ENCODE measurements around the gene RHEBL1.

RHEBL1 gene

GRCh38 chr12:49021292-49021915 lies 48.4 kb downstream of the RHEBL1 start:
- FAIRE-seq (no peak), DNase-seq (ENCODE audit: low spot score) (no peak)

- DNase-seq (ENCODE audit: low spot score) = no peak
- no peak for FAIRE-seq
Measured at GRCh38 chr12:49020441-49020840, 49.3 kb downstream of the RHEBL1 start.

DNA sequence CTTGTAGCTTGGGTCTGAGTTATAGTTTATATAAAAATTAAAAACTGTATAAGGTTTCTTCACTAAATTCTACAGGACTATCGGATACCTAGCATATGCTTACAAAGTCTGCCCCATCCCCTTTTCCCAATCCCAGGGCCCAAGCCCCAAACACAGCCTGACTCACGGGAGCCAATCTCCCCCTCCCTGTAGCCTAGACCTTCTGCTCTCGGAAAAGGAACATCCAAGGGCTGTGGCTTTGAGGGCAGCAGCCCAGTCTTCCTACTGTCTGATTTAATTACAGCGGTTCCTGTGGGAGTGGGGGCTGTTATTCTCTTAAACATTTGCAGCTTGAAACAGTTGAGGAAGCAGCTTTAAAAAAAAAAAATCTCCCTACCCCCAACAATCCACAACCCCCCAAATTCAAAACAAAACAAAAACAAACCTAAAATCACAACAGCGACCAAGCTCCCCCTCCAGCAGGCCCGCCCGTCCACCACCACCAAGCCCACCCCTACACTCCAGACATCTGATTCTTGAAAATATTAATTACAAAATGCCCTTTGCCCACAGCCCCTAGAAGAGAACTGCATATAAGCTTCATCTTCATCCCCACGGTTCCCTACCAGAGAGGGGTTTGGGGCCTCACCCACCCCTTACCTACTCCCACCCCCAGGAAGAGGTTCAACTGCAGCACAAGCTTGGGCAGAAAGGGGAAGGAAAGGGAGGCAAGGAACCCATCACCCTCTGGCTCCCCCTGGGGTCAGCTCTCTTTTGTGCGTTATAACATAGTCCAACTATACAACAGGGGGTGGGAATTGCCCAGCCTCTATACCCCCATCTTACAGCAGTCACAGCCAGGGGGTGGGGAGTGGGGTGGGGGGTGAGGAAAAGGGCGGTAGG lies 50.1 kb downstream of the RHEBL1 start:
- FAIRE-seq = no peak
- peak; percentile 23 for DNase-seq (ENCODE audit: low spot score)

GRCh38 chr12:49019120-49019430 lies 50.7 kb downstream of the RHEBL1 start:
- no peak for DNase-seq (ENCODE audit: low spot score)
- FAIRE-seq = no peak

- FAIRE-seq = no peak
- peak; percentile 81 for DNase-seq (ENCODE audit: low spot score)
Measured at GRCh38 chr12:49018261-49019119, 51.3 kb downstream of the RHEBL1 start, which contains the start of gene PRKAG1. PRKAG1 (minus strand) TSS chr12:49018776; CDS start chr12:49018740, 36 bp downstream.

- DNase-seq (ENCODE audit: low spot score) (no peak), FAIRE-seq (no peak)
Measured at GRCh38 chr12:49017891-49018260, 51.9 kb downstream of the RHEBL1 start.

DNA sequence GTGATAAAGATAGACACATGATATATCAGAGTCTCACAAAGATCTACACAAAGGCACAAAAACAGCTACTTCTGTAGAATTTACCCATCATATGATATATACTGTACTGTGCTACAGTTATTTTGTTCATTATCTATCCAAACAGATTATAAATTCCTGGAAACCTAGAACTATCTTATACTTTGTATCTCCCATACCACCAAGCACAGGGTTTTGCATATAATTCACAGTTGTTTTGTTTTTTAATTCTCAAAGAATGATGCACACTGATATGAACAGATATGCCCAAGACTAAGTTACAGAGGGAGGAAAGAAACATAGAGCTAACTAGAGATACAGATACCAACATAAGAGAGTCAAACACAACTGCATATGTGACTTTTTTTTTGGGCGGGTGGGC lies 54.6 kb downstream of the RHEBL1 start:
- no peak for FAIRE-seq
- no peak for DNase-seq (ENCODE audit: low spot score)

Measured in RCC 7860 (cell line).